Measurements from ENCODE around the gene NRXN3. TPM values are rescaled to one million over a fixed set of nuclear protein-coding genes. Genes with fewer than 3 reads are reported as not detected.

NRXN3 gene
- total RNA-seq, 6 experiments from 2014 or later, result 0.07 to 0.28 (median 0.11) TPM; not detected in 2

DNA sequence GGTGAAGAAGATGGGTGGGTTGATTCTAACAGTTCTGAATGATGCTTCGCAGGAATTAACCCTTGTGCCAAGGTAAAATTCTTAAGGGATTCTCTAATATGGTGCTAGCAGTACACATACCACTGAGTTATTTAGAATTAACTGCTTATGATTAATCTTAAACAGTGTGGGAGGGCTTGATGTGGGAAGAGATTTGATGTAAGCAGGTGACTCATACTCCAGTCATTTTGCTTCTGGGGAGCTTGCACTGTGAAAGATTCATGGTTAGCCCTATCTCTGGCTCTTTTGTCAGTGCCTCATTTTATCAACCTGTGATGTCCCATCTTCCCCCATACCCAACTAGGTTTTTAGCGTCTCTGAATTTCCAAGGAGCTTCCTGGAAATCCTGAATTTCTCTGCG is 83.8 kb downstream of the NRXN3 start:
- peak; percentile 69 for DNase-seq
- Mint-ChIP-seq H3K9me3 (peaks cover 22% of the 10 kb centered on the region; the same call in 1 of the 2 replicates), H3K27ac (no peak overlapping the region; the same call in 1 of the 2 replicates), H3K4me1 (ENCODE audit: low read depth) (peaks cover 20% of the 10 kb centered on the region; the same call in 1 of the 2 replicates), H3K27me3 (ENCODE audit: insufficient read depth) (no peaks in the 10 kb centered on the region), H3K4me3 (no peak overlapping the region), H3K36me3 (ENCODE audit: low read depth) (no peaks in the 10 kb centered on the region)
- TF ChIP-seq, protein P1, sequence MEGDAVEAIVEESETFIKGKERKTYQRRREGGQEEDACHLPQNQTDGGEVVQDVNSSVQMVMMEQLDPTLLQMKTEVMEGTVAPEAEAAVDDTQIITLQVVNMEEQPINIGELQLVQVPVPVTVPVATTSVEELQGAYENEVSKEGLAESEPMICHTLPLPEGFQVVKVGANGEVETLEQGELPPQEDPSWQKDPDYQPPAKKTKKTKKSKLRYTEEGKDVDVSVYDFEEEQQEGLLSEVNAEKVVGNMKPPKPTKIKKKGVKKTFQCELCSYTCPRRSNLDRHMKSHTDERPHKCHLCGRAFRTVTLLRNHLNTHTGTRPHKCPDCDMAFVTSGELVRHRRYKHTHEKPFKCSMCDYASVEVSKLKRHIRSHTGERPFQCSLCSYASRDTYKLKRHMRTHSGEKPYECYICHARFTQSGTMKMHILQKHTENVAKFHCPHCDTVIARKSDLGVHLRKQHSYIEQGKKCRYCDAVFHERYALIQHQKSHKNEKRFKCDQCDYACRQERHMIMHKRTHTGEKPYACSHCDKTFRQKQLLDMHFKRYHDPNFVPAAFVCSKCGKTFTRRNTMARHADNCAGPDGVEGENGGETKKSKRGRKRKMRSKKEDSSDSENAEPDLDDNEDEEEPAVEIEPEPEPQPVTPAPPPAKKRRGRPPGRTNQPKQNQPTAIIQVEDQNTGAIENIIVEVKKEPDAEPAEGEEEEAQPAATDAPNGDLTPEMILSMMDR (IDR thresholded peaks at IDR 0.05), result no peak

GRCh38 chr14:78254911-78255461 is 84.8 kb downstream of the NRXN3 start:
- H3K4me1 Mint-ChIP-seq (ENCODE audit: low read depth), result peaks cover 29% of the 10 kb centered on the region; the same call in 1 of the 2 replicates
- H3K9me3 Mint-ChIP-seq, result peaks cover 22% of the 10 kb centered on the region; the same call in 1 of the 2 replicates
- no peak overlapping the region for H3K4me3 Mint-ChIP-seq
- H3K36me3 Mint-ChIP-seq (ENCODE audit: low read depth), result no peaks in the 10 kb centered on the region
- TF ChIP-seq, protein P1 (IDR thresholded peaks at IDR 0.05), result no peak
- peak overlapping the region; percentile 80 for H3K27ac Mint-ChIP-seq
- DNase-seq, result peak; percentile 74
- no peaks in the 10 kb centered on the region for H3K27me3 Mint-ChIP-seq (ENCODE audit: insufficient read depth)

DNA sequence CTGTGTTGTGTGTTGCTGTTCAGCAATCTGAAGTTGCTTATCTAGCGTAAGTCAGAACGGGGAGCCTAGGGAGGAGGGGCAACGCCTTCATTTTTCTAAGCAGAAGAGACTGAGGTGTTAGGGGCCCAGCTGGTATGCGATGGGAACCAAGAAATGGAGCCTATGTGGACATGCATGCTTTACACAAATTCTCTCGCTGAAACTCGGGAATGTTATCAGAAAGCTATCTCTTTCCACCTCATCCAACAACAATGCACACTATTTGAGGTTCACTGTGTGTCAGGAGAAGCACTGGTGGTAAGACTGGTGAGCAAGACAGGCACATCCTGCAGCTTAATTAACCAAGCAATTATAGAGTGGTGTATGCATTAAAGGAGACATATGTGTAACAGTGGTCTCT is 89.7 kb downstream of the NRXN3 start:
- TF ChIP-seq, protein P1 (IDR thresholded peaks at IDR 0.05), result no peak
- no peak overlapping the region for H3K4me3 Mint-ChIP-seq
- H3K4me1 Mint-ChIP-seq (ENCODE audit: low read depth), result peaks cover 18% of the 10 kb centered on the region; the same call in 1 of the 2 replicates
- peak; percentile 56 for DNase-seq
- no peaks in the 10 kb centered on the region; the same call in 1 of the 2 replicates for H3K36me3 Mint-ChIP-seq (ENCODE audit: low read depth)
- H3K27ac Mint-ChIP-seq, result peak overlapping the region; percentile 47; the same call in 1 of the 2 replicates
- peaks cover 42% of the 10 kb centered on the region for H3K9me3 Mint-ChIP-seq
- H3K27me3 Mint-ChIP-seq (ENCODE audit: insufficient read depth), result no peaks in the 10 kb centered on the region

DNA sequence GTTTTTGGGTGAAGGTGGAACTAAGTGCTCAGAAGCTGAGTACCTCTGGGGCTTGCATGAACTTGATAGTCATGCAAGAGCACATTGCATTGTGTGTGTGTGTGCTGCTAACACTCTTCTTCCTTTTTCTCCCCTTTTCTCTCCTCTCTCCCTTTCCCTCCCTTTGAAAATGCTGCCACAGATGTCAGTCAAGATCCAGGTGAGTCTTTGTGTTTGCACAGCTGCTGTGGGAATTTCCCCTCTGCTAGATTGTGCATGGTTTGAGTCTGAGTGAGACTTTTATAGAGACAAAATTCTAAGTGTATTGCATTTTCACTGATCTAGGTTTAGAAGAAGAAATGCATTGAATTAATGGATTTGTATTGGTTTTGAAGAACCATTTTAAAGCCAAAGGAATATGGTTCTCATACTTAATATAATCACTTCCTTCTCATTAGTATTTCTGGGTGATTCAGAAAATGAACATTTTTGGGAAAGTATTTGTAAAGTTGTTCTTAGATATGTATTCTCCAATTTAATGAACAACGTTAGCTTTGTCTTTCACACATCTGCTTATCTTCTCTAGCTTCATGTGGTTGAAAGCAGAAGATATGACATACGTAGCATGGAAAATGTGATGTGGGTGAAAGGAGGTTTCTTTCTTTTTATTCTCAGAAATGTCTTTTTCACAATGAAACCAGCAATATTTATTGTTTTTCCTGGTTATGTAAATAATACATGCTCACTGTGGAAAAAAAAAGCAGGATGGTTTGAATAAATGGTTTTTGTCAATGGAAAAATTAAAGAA is 108.5 kb downstream of the NRXN3 start:
- Mint-ChIP-seq H3K4me1 (ENCODE audit: low read depth) (no peaks in the 10 kb centered on the region), H3K36me3 (ENCODE audit: low read depth) (no peaks in the 10 kb centered on the region), H3K27me3 (ENCODE audit: insufficient read depth) (peaks cover 4% of the 10 kb centered on the region), H3K9me3 (peaks cover 19% of the 10 kb centered on the region), H3K4me3 (no peak overlapping the region), H3K27ac (no peak overlapping the region)
- no peak for DNase-seq
- TF ChIP-seq, protein P1 (IDR thresholded peaks at IDR 0.05), result no peak

DNA sequence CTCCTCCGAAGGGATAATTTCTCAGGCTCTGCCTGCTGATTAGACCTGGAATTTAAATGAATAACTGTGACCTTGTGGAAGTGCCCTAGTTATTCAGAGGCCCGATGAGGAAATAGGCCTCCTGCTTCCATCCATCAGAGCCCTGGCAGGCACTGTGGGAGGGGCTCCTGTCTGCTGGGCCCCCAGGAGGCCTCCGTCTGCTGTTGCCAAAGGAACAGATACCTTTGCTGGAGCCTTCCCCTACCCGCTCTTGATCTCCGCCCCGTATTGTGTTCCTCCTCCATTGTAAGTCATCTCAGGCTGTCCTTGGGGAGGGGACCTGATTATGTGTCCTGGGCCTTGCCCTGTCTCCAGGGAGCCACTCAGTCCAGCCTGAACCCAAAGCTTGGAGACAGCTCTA is 112.3 kb downstream of the NRXN3 start:
- Mint-ChIP-seq H3K27ac (no peak overlapping the region), H3K27me3 (ENCODE audit: insufficient read depth) (no peaks in the 10 kb centered on the region), H3K9me3 (peaks cover 25% of the 10 kb centered on the region), H3K36me3 (ENCODE audit: low read depth) (no peaks in the 10 kb centered on the region), H3K4me3 (no peak overlapping the region), H3K4me1 (ENCODE audit: low read depth) (no peaks in the 10 kb centered on the region)
- TF ChIP-seq, protein P1 (IDR thresholded peaks at IDR 0.05), result no peak
- DNase-seq, result no peak
